GM10266 (cell line): ENCODE results near the gene CCRL2.

Experiments
- DNase-seq: peaks from one replicate; pipeline ENCODE4 v3.0.0; 2012; ENCODE audit errors: extremely low spot score
- TF ChIP-seq, protein P1 (sequence below): IDR thresholded peaks from 2 replicates; pipeline ENCODE4 v1.5.1; 2012; ENCODE audit warnings: mild to moderate bottlenecking, low read depth; ENCODE audit not compliant: control insufficient read depth, insufficient read depth; ENCODE audit errors: missing control alignments

CCRL2 gene

DNA sequence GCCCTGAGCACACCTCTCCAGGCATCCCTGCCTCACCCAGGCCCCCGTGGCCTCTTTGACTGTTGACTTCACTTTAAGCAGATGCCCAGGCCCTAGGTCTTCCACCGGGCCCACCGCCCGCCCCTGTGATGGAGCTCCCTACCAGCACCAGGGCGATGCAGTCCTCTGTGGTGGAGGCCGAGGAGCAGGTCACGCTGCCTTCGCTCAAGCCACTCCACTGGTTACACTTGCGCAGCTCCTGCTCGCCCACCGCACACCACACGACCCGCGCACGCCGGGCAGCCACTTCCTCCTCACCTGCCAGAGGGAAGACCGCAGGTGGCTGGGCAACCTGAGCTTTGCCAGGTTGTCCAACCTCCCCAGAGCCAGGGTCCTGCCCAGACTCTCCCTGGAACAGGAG lies 41.7 kb downstream of the CCRL2 start:
- TF ChIP-seq, protein P1, sequence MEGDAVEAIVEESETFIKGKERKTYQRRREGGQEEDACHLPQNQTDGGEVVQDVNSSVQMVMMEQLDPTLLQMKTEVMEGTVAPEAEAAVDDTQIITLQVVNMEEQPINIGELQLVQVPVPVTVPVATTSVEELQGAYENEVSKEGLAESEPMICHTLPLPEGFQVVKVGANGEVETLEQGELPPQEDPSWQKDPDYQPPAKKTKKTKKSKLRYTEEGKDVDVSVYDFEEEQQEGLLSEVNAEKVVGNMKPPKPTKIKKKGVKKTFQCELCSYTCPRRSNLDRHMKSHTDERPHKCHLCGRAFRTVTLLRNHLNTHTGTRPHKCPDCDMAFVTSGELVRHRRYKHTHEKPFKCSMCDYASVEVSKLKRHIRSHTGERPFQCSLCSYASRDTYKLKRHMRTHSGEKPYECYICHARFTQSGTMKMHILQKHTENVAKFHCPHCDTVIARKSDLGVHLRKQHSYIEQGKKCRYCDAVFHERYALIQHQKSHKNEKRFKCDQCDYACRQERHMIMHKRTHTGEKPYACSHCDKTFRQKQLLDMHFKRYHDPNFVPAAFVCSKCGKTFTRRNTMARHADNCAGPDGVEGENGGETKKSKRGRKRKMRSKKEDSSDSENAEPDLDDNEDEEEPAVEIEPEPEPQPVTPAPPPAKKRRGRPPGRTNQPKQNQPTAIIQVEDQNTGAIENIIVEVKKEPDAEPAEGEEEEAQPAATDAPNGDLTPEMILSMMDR, result no peak
- DNase-seq, result no peak

DNA sequence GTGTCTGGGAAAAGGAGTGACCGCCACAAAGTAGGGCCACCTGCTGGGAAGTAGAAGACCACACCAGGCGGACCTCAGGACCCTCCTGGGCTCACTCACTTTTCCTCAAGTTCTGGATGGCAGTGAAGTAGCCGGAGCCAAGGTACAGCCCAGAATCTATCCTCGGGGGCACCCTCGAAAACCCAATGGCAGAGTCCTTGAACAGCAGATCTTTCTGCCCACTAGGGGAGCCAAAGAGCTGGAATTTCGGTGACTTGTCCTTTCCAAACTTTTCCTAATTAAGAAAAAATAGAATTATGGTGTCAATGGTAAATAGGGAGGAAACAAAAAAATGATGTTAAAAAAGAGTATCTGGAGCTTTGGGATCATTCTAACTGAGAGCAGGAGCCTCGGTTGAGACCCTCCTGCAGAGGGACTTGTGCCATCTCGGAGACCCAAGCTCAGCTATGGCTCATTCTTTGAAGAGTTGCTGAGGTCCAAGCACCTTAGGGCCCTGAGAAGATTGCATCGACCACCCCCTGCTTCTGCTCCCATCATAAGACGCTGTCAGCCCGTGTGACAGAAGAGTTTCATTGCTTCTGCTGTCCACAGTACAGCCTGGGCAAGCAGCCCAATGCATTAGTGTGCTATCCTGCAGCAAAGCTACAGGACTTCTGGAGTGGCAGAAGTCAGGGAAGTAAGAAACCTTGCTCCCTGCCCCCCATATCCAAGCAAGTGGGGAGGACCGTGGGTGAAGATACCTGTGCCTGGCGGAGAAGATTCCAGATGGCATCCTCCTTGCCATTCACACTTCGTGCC lies 42.9 kb downstream of the CCRL2 start:
- no peak for DNase-seq
- TF ChIP-seq, protein P1, result peak; percentile 42

DNA sequence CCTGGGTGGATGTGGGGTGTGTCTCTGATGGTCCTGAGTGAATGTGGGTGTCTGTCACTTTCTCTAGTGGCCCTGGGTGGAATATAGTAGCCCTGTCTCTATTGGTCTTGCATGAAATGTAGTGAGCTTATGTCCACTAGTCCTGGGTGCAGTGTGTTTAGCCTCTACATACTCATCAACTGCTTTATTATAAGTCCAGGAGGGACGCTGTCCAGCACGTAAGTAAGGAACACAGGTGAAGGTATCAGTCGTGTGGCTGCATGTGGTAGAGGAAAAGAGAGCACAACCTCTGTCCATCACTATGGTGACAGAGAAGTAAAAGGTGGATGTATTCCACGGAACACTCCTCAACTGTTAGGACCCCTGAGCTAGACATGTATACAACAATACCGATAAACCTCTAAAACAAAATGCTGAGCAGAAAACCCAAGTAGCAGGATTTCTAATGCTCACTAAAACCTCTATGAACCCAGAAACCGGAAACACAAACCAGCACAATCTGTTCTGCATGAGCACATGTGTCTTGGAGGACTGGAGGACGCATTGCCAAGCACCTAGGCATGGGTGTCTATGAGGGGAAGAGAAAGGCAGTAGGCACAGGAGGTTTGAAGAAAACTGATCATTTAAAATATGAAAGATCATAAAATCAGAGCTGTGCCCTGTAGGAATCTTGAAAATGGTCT lies 46.6 kb downstream of the CCRL2 start:
- TF ChIP-seq, protein P1, result no peak
- DNase-seq, result no peak

DNA sequence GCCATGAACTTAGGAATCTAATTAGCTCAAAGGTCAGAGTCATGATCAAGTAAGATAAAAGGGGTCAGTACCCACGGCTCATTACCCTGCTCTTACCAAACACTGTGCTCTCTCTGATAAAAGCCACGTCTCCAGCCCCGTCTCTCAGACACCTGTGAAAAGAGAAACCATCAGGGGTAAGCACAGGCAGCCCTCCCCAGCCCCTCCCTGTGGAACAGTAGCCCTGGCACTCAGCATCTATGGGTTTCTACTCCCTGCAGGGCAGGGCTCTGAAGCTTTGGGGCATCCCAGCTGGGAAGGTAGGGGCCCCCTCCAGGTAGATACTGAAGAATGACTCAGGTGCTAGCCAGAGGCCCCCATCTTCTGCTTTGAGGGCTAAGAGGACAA lies 47.1 kb downstream of the CCRL2 start:
- no peak for DNase-seq
- TF ChIP-seq, protein P1, result no peak

DNA sequence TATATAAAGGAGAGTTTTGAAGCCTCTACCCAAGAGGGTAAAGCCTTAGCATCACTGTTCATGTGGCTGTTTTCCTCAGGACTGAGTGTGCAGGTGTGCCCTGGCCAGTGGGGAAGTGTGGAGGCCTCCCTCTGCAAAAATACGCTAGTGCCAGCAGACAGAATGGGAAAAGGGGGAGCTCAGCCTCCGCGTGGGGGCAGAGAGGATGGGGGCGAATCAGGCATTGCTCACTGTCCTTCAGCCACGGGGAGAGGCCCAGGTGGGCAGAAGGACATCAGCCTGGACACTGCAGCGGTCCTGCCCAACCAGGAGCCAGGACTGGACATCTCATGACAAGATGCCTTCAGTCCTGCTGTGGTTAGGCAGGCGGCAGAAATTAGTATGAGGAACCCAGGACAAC lies 47.5 kb downstream of the CCRL2 start:
- TF ChIP-seq, protein P1, result no peak
- DNase-seq, result no peak

DNA sequence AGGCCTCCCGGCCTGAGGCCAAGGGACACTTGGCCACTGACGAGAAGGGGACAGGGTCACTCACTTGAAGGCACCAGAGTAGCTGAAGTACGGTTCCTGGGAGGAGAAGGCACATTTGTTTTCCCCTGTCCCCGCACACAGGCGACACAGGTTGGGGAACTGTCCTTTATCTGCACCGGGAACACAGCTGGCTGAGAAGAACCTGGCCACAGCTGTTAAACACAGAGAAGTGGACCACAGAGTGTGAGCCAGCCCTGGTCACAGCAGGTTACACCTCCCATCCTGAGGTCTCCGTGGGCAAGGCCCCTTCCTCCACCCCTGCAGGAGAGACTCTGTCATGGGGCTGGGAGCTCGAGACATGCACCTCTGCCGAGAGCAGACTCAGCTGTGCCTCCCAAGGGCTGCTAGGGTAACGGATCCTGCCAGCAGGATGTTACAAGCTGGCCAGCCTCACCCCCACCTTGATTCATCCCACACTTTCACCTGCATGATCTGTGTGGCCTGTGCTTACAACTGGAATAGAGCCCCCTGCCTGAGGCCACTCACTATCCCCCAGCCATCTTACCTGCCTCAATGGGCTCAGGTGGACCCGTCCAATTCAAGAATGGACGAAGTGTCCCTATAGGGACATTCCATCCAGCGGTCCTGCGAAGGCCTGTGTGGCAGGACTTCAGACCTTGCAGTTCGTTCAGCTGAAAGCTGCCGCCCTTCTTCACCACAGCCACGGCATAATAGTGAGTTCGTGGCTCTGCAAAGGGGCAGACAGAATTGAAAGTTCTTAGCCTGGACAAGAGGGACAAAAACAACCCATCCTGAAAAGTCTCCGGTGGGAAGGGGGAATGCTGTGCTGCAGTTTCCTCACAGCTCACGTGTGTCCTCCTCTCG lies 48.4 kb downstream of the CCRL2 start:
- TF ChIP-seq, protein P1, result no peak
- DNase-seq, result no peak
